Activated CD4-positive, alpha-beta T cell treated with anti-CD3 and anti-CD28 coated beads, Interleukin-10, Interleukin-2, amounts not matched to agents 100 ng/mL and 50 ng/mL, durations not matched to agents 16 hours and 8 hours (primary cell): ENCODE results near the gene NUDT4B.
A peak's percentile ranks its signal among the peaks of the same experiment; 100 is the strongest.
"Not testable (repeated sequence)": the region's sequence is repeated elsewhere in the genome, so short reads cannot be mapped to it uniquely, and the experiment has no call there.

Experiments
- DNase-seq: peaks from one replicate; pipeline ENCODE4 v3.0.0-alpha.2; 2020

The NUDT4B gene

GRCh38 chr1:148738667-148739066, 9.9 kb upstream of the NUDT4B start:
- not testable (repeated sequence) for DNase-seq

- not testable (repeated sequence) for DNase-seq
Observed at GRCh38 chr1:148743200-148743599, 5.4 kb upstream of the NUDT4B start.

DNA sequence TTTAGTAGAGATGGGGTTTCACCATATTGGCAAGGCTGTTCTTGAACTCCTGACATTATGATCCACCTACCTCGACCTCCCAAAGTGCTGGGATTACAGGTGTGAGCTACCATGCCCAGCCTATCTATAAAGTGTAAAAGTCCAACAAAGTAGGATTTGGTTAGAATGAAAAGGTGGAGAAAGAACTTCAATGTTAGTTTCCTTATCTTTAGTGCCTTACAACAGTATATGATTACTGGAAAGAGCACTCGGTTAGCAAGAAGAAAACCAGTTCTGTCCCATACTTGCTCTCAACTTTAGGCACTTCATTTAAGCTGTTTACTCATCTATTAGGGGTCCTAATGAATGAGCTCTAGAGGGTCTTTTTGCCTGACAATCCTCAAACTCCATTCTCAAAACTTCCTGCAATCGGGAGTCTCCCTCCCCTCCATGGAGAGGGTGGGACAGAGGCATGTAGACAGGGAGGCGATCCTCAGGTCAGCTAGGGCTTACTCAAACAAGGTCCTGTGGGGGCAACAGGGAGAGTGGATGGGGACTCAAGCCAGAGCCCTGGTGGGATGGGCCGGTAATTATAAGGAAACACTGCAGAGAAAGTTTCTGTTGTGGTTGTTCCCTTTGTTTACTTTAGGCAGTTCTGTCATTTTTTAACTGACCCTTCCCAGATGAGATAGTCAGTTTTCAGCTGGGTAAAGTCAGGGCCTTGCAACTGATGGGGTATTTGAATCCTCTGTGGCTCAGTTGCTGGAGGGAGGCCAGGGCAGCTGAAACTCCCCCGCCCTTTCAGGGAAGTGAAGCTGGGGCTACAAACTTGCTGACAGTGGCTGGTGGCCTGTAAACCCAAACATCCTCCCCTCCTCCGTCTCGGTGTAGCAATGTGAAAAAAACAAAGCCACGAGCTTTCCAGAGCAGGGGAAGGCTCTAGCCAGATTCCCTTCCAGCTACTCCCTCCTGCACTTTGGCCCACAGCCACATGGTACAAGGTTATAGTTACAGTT, 4.6 kb upstream of the NUDT4B start:
- DNase-seq: not testable (repeated sequence)

GRCh38 chr1:148749335-148749681, 734 bp downstream of the NUDT4B start:
- not testable (repeated sequence) for DNase-seq

DNA sequence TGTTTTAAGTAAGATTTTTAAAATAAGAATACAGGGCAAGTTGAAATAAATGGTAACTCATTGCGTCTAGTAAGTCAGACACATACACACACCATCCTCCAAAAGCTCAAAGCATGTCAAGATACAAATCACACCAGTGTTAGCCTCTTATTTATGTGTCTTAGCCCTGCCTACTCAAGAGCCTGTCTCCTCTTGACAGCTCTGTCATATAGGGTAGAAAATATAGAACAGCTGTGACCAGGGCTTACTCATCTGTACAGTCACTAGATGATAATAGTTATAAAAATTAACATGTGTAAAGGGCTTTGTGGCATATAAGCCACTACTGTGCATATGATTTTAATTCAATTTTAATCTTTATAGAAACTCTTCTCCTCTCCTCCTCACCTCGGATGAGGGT, 7.7 kb downstream of the NUDT4B start:
- not testable (repeated sequence) for DNase-seq

DNA sequence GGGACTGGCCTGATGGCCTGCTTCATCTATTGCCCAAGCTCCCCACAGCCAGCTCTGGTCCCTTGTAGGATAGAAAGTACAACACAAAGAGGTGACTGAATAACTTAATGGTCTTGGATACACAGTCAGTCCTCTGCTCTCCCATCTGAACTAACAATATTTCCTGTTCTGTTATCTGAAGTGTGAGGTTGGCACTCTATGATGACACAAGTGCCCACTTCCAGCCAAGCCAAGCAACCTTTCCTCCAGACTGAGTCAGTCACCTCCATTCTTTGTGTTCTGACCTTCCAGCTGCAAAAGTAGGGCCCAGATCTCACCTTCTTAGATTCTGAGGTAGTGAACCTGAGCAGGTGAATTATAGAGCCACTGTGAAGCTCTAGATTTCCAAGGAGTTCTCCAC, 8.9 kb downstream of the NUDT4B start:
- not testable (repeated sequence) for DNase-seq

GRCh38 chr1:148758412-148758811, 9.8 kb downstream of the NUDT4B start:
- not testable (repeated sequence) for DNase-seq

DNA sequence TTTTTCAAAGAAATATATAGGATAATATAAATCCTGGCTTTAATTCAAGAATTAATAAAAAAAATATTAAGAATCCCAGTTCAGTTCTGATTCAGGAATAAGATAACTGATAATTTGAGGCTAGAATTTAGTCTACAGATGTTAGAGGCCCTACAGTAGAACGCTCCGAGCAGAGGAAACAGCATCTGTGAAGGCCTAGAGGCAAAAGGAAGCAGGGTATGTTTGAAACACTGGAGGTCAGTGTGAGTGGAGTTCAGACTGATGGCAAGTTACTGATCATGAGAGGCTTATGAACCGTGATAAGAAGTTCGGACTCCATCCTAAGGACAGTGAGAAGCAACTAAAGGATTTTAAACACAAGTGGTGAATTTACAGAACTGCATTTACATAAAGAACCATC, 10.4 kb downstream of the NUDT4B start:
- DNase-seq: not testable (repeated sequence)

DNA sequence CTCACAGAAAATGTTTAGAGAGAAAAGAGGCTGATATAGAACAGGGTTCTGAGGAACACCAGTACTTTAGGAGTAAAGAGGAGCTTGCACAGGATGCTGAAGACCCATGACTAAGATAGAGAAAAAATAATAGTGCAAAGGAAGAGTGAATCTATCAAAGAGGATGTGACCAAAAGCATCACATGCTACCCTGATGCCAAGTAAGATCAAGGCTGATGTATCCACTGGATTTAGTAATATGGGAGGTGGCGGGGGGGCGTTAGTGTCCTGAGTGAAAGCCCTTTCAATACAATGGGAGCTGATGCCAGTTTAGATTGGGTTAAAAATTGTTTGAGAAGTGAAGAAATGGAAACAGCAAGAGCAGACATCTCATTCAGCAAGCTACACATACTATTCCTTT, 11.2 kb downstream of the NUDT4B start:
- DNase-seq: peak; percentile 33

GRCh38 chr1:148760206-148760605, 11.6 kb downstream of the NUDT4B start:
- DNase-seq: not testable (repeated sequence)

- not testable (repeated sequence) for DNase-seq
Observed at GRCh38 chr1:148761360-148761759, 12.8 kb downstream of the NUDT4B start.

GRCh38 chr1:148765238-148766019, 16.9 kb downstream of the NUDT4B start:
- DNase-seq: not testable (repeated sequence)

DNA sequence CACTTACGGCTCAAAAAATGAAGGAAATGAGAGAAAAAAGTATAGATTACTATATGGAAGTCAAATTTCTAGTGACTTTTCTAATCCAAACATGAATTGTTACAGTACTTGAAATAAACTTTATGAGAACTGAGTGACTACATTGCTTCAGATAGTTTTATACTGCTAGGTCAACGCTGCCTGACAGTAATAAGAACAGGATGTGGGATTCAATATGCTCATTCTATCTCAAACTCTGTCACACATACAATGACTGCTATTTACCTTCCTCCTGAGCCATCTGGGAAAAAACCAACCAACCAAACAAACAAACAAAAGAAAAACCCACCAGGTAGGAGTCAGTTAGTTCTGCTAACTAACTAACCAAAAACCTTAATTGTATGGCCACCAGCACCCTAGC, 20.0 kb downstream of the NUDT4B start:
- DNase-seq: not testable (repeated sequence)

GRCh38 chr1:148769495-148769894, 20.9 kb downstream of the NUDT4B start:
- DNase-seq: not testable (repeated sequence)

- DNase-seq: not testable (repeated sequence)
Observed at GRCh38 chr1:148773690-148774089, 25.1 kb downstream of the NUDT4B start.

DNA sequence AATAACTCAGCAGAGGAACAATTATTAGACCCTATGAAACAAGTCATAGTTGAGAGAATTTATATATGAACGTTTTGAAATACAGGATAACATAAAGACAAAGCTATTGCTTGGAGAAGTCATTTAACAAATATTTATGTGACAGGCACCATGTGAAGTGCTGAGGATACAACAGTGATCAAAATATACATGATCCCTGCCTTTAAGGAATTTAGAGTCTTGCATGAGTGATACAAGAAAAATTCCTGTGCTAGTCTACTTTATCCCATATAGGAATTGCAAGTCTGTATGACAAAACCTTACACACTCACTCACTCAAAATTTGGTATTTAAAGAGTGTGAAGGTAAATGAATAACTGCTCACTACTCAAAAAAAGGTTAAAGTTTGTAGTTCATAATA, 25.5 kb downstream of the NUDT4B start:
- not testable (repeated sequence) for DNase-seq

DNA sequence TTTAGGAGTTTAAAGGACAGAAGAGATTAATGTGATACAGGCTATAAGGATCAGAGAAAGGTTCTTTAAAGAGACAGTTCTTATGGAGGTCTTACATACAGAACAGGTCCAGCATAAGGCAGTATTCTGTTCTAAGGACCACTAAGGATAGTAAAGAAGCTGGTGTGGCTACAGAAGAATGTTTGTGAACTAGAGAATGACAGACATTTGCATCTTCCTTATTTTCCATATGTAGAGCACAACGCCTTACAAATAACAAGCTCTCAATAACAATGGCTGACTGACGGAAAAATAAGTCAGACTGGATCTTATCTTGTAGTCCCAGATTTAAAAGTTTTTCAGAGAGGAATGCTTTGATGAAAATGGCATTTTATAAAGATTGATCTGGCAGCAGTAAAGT, 26.7 kb downstream of the NUDT4B start:
- not testable (repeated sequence) for DNase-seq

- DNase-seq: not testable (repeated sequence)
Observed at GRCh38 chr1:148777649-148778048, 29.1 kb downstream of the NUDT4B start.

- not testable (repeated sequence) for DNase-seq
Observed at GRCh38 chr1:148780404-148780803, 31.8 kb downstream of the NUDT4B start.

DNA sequence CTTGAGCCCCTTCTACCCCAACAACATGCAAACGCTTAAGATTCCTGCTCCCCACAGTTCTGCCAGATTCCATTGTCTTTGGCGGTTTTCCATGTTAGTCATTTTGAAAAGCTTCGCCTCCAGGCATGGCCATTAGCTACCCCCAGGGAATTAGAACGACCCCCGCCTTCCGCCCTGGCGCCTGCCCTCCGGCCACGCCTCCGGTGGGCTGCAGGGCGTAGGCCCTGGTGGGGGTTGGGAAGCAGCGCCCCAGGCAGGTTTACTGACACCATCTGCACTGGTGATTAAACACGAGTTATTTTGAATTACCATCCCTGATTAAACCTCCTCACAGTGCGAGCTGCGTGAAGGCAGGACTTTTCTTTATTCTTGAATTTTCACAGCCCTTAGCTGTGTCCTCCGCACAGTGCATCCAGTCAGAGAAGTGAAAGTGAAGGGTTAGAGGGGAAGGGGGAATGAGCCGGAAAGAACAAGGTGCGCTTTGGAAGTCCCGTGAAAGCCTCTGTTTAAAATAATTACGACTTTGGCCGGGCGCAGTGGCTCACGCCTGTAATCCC, 43.0 kb downstream of the NUDT4B start:
- not testable (repeated sequence) for DNase-seq

GRCh38 chr1:148793762-148794332, 45.3 kb downstream of the NUDT4B start:
- DNase-seq: not testable (repeated sequence)
